Activated T-cell treated with anti-CD3 and anti-CD28 coated beads for 1 hour (primary cell): Measurements from ENCODE around the gene RECK.

ENCODE experiments used
- DNase-seq: peaks from one replicate; pipeline ENCODE4 v3.0.0-alpha.2; 2020; ENCODE audit warnings: low read depth

Gene RECK

DNA sequence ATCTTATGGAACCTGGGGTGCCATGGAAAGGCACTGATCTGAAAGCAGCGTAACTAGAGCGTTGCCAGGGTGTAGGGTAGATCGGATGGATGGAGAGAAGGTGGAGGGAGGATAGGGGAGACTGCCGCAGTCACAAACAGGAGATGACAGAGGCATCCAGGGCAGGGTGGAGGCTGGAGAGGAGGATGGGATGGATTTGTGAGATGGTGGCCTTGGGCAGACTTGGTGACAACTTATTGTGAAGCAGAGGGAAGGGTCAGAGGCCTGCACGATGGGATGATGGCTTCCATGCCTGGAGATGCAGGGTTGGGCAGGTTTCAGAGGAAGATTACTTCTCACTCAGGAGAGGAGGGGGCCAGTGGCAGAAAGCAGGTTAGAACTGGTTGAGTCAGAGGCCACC, 102.2 kb downstream of the RECK start:
- DNase-seq: no peak

DNA sequence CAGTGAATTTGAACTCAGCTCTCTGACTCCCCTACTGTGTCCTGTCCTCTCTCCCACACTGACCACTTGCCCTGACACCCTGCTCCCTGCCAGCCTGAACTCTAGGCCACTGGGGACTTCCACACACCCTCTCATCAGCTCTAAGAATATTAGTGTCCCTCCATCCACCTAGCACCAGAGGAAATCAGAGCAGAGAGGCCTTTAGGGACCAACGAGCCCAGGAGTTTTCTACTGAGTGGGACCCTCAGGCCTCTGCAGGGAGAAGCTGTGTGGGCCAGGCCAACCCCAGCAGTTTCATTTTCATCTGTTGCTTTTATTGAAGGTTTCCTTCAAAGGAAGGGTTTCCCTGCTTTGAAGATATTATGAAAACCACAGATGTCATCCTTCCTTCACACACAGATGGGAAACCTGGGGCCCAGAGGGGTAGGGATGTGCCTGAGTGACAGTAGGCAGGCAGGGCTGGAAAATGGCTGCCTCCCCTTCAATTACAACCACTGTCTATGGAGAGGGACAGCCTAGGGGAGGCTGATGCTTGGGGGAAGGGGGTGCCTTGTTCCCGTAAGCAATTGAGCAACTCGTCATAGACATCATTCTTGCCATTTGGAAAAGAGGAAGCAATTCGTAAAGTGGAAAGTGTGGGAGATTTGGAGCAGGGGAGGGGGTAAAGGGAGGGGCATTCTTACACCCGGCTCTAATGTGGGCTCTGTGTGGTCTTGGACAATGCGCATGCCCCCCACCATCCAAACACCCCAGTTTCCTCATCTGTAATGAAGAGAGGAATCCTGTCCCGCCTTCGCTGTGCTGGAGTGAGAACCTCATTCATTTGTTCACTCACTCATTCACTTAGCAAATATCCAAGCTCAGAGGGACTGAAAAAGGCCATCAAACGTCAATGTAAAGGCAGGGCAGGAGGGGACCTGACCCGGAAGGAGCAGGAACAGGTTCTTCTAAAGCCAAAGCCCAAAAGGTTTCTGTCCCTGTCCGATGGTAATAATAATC, 103.7 kb downstream of the RECK start:
- no peak for DNase-seq

DNA sequence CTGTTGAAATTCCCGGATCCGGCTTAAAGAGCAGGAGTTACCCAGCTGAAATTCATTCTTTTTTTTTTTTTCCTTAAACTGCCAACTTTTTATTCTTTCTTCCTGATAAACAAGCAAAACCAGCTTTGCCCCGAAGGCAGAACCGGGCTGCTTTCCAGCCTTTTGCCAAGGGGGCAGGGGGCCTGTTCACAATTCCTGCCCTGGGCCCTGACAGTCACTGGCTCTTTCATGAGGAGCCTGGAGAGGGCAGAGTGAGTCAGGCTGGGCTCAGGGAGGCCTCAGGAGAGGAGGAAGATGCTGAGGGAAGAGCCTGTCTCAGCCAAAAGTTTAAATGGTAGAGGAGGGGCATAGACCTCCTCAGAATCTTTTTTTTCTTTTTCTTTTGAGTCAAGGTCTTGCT, 104.6 kb downstream of the RECK start:
- DNase-seq: no peak

DNA sequence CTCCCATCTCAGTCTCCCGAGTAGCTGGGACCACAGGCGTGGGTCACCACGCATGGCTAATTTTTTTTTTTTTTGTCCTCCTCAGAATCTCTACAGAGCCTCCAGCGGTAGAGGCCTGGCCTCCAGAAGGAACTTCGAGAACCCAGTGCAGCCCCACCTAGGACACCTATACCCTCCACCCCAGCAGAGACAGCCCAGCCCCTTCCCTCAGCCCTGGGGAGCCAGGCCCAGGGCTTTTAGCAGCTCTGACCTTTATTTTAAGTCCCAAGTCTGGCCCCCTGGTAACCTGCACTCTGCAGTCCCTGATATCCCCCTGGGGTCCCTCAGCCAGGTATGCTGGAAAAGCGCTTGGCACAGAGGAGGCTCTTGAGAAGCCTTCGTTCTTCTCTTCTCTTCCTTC, 105.0 kb downstream of the RECK start:
- no peak for DNase-seq

DNA sequence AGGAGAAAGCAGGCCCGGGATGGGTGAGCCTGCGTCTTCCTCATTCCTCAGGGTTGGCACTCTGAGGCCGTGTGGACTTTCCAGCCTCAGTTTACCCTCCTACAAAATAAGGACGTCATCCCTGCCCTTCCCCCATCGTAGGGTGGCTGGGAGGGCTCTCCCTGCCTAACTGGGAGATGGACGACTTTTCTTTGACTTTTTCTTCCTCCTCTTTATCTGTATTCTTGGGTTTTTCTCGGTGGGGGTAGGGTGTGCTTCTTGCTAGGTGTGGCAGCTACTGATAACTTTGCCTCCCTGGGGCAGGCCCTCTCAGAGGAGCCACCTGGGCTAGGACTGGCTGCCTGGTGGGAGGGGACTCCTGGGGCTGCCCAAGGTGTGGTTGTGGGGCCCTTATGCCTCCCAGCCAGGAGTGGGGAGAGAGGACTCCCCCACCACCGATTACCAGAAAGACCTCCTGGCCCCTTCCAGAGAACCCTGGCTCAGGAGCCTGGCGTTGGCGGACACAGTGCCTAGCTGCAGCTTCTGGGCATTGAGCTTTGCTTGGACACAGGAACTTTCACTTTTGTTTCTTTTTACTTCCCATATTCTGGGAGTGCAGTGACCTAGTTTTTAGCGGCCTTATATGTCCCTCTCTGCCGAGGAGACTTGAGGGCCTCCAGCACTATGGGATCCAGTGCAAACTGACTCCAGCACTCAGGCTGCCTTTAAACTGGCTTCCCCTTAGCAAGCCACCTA, 106.0 kb downstream of the RECK start:
- no peak for DNase-seq

DNA sequence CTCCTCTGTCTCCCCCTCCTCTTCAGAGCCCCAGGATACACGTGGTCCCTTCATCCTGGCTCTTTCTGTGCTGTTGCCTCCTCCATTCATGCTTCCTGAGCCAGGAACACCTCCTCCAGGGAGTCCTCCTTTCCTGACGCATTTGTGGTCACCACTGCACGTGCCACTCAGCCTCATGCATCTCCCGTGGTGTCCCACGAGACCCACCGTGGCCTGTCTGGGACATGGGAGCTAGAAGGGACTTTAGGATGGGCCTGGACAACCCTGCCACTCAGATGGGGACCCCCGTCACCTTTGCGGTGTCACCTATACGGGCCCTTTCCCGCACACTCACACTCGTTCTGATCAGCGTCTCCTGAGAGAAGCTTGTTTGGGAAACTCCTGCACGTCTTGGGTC, 106.5 kb downstream of the RECK start:
- no peak for DNase-seq

DNA sequence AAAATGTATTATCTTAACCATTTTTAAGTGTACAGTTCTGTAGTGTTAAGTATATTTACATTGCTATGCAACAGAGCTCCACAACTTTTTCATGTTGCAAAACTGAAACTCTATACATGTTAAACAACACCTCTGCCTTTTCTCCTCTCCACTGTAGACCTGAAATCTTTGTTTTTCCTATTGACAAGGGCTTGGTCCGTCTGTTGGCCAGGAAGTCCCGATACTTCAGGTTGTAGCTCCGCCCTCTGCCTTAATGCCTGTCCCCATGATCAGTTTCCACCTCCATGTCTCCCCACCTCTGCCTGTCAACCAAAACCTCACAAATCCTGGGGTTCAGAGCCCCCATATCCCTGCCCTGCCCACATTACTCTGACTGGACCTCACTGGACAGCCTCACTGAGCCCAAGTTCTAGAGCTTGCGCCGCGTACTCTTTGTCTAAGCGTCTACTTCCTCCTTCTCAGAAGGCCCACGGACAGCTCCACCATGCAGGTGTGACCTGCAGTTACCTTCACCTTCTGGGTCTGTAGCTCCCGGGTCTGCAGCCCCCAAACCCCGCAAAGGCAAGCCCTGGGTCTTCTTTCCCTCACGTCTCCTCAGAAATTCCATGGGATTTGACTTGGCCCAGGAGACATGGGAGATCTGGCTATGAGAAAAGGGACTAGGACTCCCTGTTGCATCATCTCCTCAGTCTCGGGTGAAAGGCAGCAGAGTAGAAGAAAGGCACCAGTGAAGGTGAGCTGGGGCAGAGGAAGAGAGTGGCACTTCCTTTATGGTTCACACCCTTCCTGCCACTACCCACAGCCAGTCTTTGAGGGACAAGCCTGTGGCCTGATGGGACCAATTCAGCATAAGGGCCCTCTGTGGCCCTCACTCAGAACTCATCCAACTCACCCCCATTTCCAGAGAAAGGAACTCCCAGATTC, 107.9 kb downstream of the RECK start:
- no peak for DNase-seq

DNA sequence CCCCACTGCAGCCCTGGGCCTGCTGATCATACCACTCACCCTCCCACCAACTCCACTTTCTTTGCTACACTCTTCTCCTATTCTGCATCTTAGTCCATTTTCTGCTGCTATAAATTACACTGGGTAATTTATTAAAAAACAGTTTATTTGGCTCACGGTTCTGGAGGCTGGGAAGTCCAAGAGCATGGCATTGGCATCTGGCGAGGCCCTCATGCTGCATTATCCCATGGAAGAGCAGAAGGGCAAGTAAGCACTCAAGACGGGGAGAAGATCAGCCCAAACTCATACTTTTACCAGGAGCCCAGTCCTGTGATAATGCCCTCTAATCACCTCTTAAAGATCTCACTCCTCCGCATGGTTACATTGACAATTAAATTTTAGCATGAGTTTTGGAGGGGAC, 109.3 kb downstream of the RECK start:
- no peak for DNase-seq

DNA sequence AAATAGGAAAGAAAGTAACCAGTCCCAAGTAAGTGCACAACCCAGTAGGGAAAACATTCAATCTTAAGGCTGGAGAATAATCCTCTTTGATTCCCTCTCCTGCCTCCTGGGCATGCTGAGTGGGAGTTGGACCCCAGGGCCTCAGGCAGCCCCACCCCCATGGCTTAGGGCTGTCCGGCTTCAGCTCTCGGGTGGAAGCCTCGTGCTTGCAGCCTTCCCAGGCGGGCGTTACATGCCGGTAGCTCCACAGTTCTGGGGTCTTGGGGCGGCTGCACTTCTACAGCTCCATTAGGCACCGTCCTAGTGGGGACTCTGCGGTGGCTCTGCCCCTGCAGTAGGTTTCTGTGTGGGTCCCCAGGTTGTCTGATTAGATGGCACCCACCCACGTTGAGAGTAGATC, 109.9 kb downstream of the RECK start:
- DNase-seq: no peak

DNA sequence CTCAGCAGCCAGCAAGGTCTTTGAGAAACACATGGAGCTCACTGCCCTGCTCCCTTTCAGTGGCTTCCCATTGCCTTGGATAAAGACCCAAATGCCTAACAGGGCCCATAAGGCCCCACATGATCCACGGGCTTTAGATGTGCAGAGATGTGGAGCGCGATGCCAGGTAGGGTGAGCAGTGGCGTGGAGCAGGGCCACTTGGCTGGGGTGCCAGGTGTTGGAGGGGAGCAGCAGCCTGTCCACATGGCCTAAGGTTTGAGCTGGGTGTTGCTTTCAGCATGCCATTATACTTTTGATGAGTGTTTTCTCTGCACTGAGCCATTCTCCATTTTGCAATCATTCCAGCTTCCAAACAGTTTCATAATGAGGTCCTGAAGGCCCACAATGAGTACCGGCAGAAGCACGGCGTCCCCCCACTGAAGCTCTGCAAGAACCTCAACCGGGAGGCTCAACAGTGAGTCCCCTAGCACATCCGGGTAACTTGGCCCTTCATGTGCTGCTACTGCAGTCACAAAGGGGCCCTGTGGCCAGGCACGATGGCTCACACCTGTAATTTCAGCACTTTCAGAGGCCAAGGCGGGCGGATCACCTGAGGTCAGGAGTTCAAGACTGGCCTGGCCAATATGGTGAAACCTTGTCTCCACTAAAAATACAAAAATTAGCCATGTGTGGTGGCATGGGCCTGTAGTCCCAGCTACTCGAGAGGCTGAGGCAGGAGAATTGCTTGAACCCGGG, 110.9 kb downstream of the RECK start:
- no peak for DNase-seq

DNA sequence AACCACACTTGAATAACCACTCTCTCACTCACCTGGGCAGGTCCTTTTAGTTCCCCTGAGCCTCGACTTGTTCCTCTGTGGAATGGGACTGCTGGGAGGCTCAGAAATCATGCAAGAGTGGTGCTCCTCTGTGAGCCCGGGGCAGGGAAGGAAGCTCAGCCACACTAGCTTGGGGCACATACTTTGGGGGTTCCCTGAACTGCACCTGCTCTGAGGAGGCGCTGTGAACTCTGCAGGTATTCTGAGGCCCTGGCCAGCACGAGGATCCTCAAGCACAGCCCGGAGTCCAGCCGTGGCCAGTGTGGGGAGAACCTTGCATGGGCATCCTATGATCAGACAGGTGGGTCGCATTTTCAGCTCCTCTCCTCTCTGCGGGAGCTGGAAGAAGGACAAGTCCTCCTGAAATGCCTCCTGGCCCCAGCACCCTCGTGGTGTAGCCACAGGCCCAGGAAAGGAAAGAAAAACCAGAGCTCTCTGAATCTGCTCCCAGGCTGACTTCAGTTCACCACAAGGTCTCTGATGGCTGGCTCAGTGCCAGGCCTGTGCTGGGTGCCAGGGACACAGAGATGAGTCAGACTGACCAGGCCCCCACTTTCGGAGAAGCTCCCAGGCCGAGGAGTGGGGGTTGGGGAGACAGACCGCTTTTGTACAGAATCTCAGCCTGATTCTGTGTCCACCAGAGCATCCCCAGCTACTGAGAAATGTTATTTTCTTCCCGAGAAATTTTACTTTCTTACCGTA, 111.8 kb downstream of the RECK start:
- peak; percentile 68 for DNase-seq

DNA sequence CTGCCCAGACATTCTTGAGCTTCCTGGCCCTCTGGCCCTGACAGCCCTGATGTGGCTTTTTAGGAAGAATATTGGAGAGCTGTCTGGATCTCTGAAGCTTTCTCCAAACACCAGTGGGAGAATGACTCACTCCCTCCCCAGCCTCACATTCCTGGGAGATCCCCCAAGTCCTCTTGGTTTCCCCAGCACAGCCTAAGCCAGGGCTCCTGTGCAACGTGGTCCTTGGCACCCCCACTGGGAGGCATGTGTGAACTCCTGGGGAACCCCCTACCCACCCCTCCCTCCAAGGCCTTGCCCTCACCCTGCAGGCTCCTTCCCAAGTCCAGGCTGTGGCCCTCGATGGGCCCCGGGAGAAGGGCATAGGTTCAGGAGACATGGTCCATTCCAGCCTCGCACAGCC, 112.5 kb downstream of the RECK start:
- no peak for DNase-seq

DNA sequence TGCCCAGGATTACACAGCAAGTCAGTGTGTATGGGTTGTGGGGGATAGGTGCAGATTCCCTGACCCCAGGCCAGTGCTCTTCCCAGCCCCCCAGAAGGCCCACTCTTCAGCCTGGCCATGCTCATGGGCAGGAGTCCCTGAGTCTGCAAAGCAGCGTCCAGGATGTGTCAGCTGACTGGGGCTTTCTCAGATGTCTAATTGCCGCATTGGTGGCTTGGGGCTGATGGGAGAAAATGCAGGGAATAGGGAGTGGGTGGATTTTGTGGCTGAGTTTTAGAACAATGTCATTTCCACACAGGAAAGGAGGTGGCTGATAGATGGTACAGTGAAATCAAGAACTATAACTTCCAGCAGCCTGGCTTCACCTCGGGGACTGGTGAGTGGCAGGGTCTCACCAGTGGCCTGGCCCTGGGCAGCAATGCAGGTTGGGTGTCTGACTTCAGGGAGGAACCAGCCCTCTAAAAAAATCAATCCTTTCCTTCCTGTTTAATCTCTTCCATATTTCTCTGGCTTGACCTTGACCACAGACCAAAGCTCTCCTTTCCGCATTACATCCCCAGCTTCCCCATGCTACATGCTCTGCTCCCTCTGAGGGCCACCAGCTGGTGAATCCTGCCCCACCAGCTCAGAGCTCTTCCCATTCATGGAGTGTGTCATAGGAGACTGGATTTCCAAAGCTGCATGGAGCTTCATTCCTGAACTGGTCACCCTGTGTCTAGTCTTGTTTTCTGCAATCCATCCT, 114.0 kb downstream of the RECK start:
- no peak for DNase-seq

DNA sequence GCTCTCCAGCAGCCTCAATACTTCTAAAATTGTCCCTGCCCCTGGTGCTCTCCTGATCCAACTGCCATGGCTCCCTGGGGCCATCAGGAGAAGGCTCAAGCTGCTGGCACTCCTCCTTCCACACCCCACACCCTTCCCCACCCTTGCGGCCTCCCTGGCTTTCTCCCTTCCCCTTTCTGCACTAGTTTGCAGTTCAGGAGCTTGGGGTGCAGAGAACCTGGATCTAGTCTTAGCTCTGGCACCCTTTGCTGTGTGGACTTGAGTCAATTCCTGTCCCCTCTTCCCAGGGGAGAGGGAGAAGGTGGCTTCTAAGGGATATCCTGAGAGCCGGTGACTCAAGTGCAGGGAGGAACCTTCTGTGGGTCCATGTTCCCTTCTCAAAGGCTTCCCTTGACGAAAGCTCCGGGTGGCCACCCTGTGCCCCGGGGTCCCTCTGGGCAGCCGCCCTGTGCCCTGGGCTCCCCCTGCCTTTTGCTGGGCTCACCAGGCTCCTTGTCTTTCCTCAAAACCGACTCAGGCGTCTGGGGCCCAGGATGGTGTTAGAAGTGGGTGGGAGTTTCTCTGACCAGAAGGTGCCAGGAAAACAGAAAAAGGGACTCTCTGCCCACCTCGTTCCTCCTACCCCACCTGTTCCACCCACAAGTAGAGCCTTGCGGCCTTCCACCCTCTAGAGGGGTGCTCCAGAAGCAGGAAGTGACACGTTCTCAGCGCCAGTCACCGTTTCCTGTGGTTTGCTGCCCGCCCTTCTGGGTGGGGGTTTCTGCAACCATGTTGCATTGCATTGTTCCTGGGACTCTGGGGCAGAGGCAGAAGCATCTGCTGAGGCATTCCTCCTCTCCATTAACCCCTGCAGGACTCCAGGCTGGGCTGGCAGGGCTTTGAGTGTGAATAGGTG, 114.8 kb downstream of the RECK start:
- DNase-seq: peak; percentile 77

DNA sequence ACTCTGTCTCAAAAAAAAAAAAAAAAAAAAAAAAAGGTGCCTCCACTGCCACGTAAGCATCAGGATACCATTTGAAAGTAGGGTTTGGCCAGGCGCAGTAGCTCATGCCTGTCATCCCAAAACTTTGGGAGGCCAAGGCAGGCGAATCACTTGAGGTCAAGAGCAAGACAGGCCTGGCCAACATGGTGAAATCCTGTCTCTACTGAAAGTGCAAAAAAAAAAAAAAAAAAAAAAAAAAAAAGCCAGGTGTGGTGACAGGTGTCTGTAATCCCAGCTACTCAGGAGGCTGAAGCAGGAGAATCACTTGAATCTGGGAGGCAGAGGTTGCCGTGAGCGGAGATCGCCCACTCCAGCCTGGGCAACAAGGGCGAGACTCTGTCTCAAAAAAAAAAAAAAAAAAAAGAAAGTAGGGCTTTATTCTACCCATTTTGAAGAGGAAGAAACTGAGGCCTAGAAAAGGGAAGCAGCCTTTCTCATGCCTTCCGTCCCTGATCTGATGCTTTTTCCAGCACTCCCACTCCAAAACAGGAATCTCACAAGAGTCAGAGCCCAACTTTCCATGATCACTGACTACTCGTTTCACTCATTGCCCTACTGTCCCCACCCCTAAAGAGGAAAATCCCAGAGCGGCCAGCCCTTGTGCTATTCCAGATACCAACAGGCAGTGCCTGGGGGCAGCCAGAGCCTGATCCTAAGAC, 116.2 kb downstream of the RECK start:
- no peak for DNase-seq

DNA sequence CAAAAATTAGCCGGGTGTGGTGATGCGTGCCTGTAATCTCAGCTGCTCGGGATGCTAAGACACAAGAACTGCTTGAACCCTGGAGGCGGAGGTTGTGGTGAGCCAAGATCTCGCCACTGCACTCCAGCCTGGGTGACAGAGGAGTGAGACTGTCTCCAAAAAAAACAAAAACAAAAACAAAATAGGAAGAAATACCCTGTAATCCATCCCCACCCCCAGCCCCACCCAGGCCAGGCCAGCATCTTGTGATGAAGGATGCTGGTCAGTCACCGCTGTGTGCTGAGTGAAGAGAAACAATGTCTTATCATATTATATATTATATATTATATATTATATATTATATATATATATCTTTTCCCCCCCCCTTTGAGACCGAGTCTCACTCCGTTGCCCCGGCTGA, 117.0 kb downstream of the RECK start:
- no peak for DNase-seq

DNA sequence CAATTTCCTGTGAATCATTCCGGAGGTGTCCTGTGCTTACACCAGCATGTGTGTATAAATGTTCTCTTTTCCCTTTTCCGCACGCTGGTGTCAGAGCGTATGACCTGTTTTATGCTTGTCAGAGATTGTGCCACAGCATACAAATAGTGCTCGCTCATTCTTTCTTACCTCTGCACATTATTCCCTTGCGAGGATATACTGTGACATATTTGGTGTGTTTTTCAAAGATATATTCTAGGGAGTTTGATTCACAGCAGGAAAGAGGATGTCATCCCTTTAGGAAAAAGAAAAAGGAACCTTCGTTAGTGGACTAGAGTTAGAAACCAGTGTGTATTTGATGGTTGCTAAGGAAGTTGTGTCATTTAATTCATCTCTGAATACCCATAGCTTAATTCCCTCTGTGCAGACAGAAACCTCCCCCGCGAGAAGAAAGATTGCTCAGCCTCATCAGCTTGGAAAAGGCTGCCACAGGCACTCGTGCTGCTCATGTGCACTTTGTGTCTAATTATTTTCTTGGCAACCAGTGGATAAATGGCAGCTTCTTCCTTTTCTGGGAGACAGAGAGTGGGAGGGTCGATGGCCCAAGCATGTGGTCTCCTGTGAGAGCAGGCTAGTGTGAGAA, 117.7 kb downstream of the RECK start:
- no peak for DNase-seq

DNA sequence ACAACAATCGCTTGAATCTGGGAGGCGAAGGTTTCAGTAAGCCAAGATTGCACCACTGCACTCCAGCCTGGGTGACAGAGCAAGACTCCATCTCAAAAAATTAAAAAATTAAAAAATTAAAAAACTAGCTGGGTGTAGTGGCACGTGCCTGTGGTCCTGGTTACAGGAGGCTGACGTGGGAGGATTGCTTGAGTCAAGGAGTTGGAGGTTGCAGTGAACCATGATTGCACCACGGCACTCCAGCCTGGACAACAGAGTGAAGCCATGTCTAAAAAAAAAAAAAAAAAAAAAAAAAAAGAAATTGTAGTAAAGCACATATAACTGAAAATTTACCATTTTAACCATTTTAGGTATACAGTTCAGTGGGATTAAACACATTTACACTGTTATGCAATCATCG, 119.4 kb downstream of the RECK start:
- no peak for DNase-seq
